ENCODE measurements around the gene TNFAIP8L2. TPM values are rescaled to one million over a fixed set of nuclear protein-coding genes. Genes with fewer than 3 reads are reported as not detected.

Gene TNFAIP8L2
- total and polyA plus RNA-seq, 2 donors (not counting 1 experiment from before 2014, with no cell fraction given) = not detected

- no peak overlapping the region for H3K27ac ChIP-seq (ENCODE audit: insufficient read depth, low read length)
- H3K79me2 ChIP-seq (ENCODE audit: control insufficient read depth, insufficient read depth, low read length) = no peaks in the 10 kb centered on the region
- TF ChIP-seq EZH2 (IDR thresholded peaks at IDR 0.05; ENCODE audit: low read length, missing control alignments) (no peak), CTCF (conservative IDR thresholded peaks at IDR 0.05 in 1 of 2, IDR thresholded peaks at IDR 0.05 in 1 of 2; ENCODE audit: low read depth in 1 of 2, low read length in 2 of 2) (no peak)
- H2AFZ ChIP-seq (ENCODE audit: low read length) = no peak overlapping the region
- H3K36me3 ChIP-seq (ENCODE audit: control insufficient read depth, insufficient read depth, low read length) = no peaks in the 10 kb centered on the region
- no peak overlapping the region for H3K9ac ChIP-seq (ENCODE audit: insufficient read depth, low read length)
- H3K4me3 ChIP-seq (replicated peaks in 1 of 4; ENCODE audit: control extremely low read depth in 1 of 4, insufficient read depth in 1 of 4, low read depth in 3 of 4, low read length in 4 of 4) = no peak overlapping the region
- DNase-seq (ENCODE audit: low read depth in 2 of 2) = no peak
- no peak overlapping the region for H3K4me2 ChIP-seq (ENCODE audit: extremely low read depth, insufficient read depth, low read length)
- H3K9me3 ChIP-seq (ENCODE audit: control insufficient read depth, insufficient read depth, low read depth, low read length) = no peaks in the 10 kb centered on the region
- H4K20me1 ChIP-seq (ENCODE audit: control insufficient read depth, extremely low read depth, insufficient read depth, low read length) = no peaks in the 10 kb centered on the region
- peaks cover 6% of the 10 kb centered on the region for H3K4me1 ChIP-seq (ENCODE audit: control insufficient read depth, extremely low read depth, insufficient read depth, low read length)
- H3K27me3 ChIP-seq (ENCODE audit: control insufficient read depth, insufficient read depth, low read length) = no peaks in the 10 kb centered on the region
These were observed 20.7 kb upstream of the TNFAIP8L2 start for GRCh38 chr1:151135433-151136385.

- Histone ChIP-seq H3K4me2 (ENCODE audit: extremely low read depth, insufficient read depth, low read length) (no peak overlapping the region), H3K4me1 (ENCODE audit: control insufficient read depth, extremely low read depth, insufficient read depth, low read length) (no peaks in the 10 kb centered on the region), H2AFZ (ENCODE audit: low read length) (no peak overlapping the region), H3K27ac (ENCODE audit: insufficient read depth, low read length) (no peak overlapping the region), H3K27me3 (ENCODE audit: control insufficient read depth, insufficient read depth, low read length) (no peaks in the 10 kb centered on the region), H3K36me3 (ENCODE audit: control insufficient read depth, insufficient read depth, low read length) (no peaks in the 10 kb centered on the region), H3K9ac (ENCODE audit: insufficient read depth, low read length) (no peak overlapping the region), H3K9me3 (ENCODE audit: control insufficient read depth, insufficient read depth, low read depth, low read length) (no peaks in the 10 kb centered on the region), H3K79me2 (ENCODE audit: control insufficient read depth, insufficient read depth, low read length) (no peaks in the 10 kb centered on the region), H4K20me1 (ENCODE audit: control insufficient read depth, extremely low read depth, insufficient read depth, low read length) (no peaks in the 10 kb centered on the region), H3K4me3 (replicated peaks in 1 of 4; ENCODE audit: control extremely low read depth in 1 of 4, insufficient read depth in 1 of 4, low read depth in 3 of 4, low read length in 4 of 4) (no peak overlapping the region)
- no peak for TF ChIP-seq CTCF (conservative IDR thresholded peaks at IDR 0.05 in 1 of 2, IDR thresholded peaks at IDR 0.05 in 1 of 2; ENCODE audit: low read depth in 1 of 2, low read length in 2 of 2)
- TF ChIP-seq EZH2 (IDR thresholded peaks at IDR 0.05; ENCODE audit: low read length, missing control alignments) = no peak
- DNase-seq (ENCODE audit: low read depth in 2 of 2) = no peak
These were observed 18.7 kb upstream of the TNFAIP8L2 start for GRCh38 chr1:151137789-151138188.

GRCh38 chr1:151142411-151143056 lies 13.9 kb upstream of the TNFAIP8L2 start:
- Histone ChIP-seq H4K20me1 (ENCODE audit: control insufficient read depth, extremely low read depth, insufficient read depth, low read length) (no peaks in the 10 kb centered on the region), H3K4me2 (ENCODE audit: extremely low read depth, insufficient read depth, low read length) (no peak overlapping the region), H3K9ac (ENCODE audit: insufficient read depth, low read length) (no peak overlapping the region), H3K79me2 (ENCODE audit: control insufficient read depth, insufficient read depth, low read length) (no peaks in the 10 kb centered on the region), H3K36me3 (ENCODE audit: control insufficient read depth, insufficient read depth, low read length) (no peaks in the 10 kb centered on the region), H3K4me1 (ENCODE audit: control insufficient read depth, extremely low read depth, insufficient read depth, low read length) (peaks cover 10% of the 10 kb centered on the region), H3K9me3 (ENCODE audit: control insufficient read depth, insufficient read depth, low read depth, low read length) (no peaks in the 10 kb centered on the region), H3K27me3 (ENCODE audit: control insufficient read depth, insufficient read depth, low read length) (peaks cover 3% of the 10 kb centered on the region), H3K4me3 (replicated peaks in 1 of 4; ENCODE audit: control extremely low read depth in 1 of 4, insufficient read depth in 1 of 4, low read depth in 3 of 4, low read length in 4 of 4) (no peak overlapping the region), H2AFZ (ENCODE audit: low read length) (no peak overlapping the region), H3K27ac (ENCODE audit: insufficient read depth, low read length) (no peak overlapping the region)
- TF ChIP-seq EZH2 (IDR thresholded peaks at IDR 0.05; ENCODE audit: low read length, missing control alignments) (no peak), CTCF (conservative IDR thresholded peaks at IDR 0.05 in 1 of 2, IDR thresholded peaks at IDR 0.05 in 1 of 2; ENCODE audit: low read depth in 1 of 2, low read length in 2 of 2) (no peak)
- no peak for DNase-seq (ENCODE audit: low read depth in 2 of 2)
